ENCODE measurements around the gene MLLT11.

GRCh38 chr1:151065089-151065645 lies 5.0 kb downstream of the MLLT11 start:
- no peak for TF ChIP-seq CTCF (IDR thresholded peaks at IDR 0.05; ENCODE audit: insufficient read depth, low read length, poor library complexity, severe bottlenecking)
- no peak for TF ChIP-seq EZH2phosphoT487 (conservative IDR thresholded peaks at IDR 0.05; ENCODE audit: low read length)
